Right atrium auricular region (tissue), 2 donors: ENCODE measurements around the gene ZBTB20. TPM values are rescaled to one million over a fixed set of nuclear protein-coding genes. Genes with fewer than 3 reads are reported as not detected.

Experiments used
- DNase-seq: peaks from one replicate; pipeline ENCODE4 v3.0.0-alpha.2; 2019; ENCODE audit warnings: low spot score
- H3K27ac ChIP-seq, 2 donors: fragments of 200-600 bp; sonication (generic); 1 replicate in 1 of 2; 2 replicates in 1 of 2; pipeline ENCODE4 v1.5.1; 2016 to 2019
- H3K27me3 ChIP-seq, 2 donors: fragments of 200-600 bp; sonication (generic); one replicate each; pipeline versions ENCODE4 v1.5.1 to v1.6.0; 2017 to 2019
- H3K36me3 ChIP-seq: fragments of 200-600 bp; sonication (generic); one replicate; pipeline ENCODE4 v1.5.1; 2016
- H3K4me1 ChIP-seq, 2 donors: fragments of 200-600 bp; sonication (generic); one replicate each; pipeline versions ENCODE4 v1.5.1 to v1.6.0; 2017 to 2019
- H3K4me3 ChIP-seq, 2 donors: fragments of 200-600 bp; sonication (generic); 1 replicate in 1 of 2; 2 replicates in 1 of 2; pipeline ENCODE4 v1.5.1; 2017 to 2019; ENCODE audit warnings: mild to moderate bottlenecking in 1 of 2, moderate library complexity in 1 of 2
- H3K9me3 ChIP-seq, 2 donors: fragments of 200-600 bp; sonication (generic); one replicate each; pipeline ENCODE4 v1.5.1; 2019
- CTCF ChIP-seq, 2 donors: fragments of 200-600 bp; sonication (generic); IDR thresholded peaks; one replicate each; pipeline ENCODE4 v1.5.1; 2019; ENCODE audit warnings: antibody characterized with exemption in 2 of 2
- total RNA-seq, 2 donors: library from RNA; depleted of rRNA; stranded (reverse); fragments of >200 nt; gene quantifications; one replicate each; pipeline ENCODE4 v1.1.0, GENCODE V29; 2016

ZBTB20 gene
- total RNA-seq, 2 donors from 2014 or later = 84.6 to 90.8 TPM

- Histone ChIP-seq H3K4me3 (no peak overlapping the region), H3K4me1 (no peaks in the 10 kb centered on the region), H3K9me3 (no peaks in the 10 kb centered on the region), H3K27me3 (no peaks in the 10 kb centered on the region), H3K36me3 (no peaks in the 10 kb centered on the region), H3K27ac (no peak overlapping the region)
- no peak for DNase-seq
- TF ChIP-seq CTCF (IDR thresholded peaks at IDR 0.05) = no peak
Observed at GRCh38 chr3:115161168-115161834, 14.2 kb upstream of the ZBTB20 start.

GRCh38 chr3:115160295-115160694 is 13.2 kb upstream of the ZBTB20 start:
- no peak overlapping the region for H3K27ac ChIP-seq
- DNase-seq = no peak
- H3K9me3 ChIP-seq = no peaks in the 10 kb centered on the region
- no peak for TF ChIP-seq CTCF (IDR thresholded peaks at IDR 0.05)
- no peak overlapping the region for H3K4me3 ChIP-seq
- no peaks in the 10 kb centered on the region for H3K36me3 ChIP-seq
- no peaks in the 10 kb centered on the region for H3K27me3 ChIP-seq
- no peaks in the 10 kb centered on the region for H3K4me1 ChIP-seq

- Histone ChIP-seq H3K9me3 (no peaks in the 10 kb centered on the region), H3K27ac (no peak overlapping the region), H3K36me3 (no peaks in the 10 kb centered on the region), H3K4me3 (no peak overlapping the region), H3K27me3 (no peaks in the 10 kb centered on the region), H3K4me1 (no peaks in the 10 kb centered on the region)
- no peak for DNase-seq
- TF ChIP-seq CTCF (IDR thresholded peaks at IDR 0.05) = no peak
Observed at GRCh38 chr3:115156046-115156654, 9.1 kb upstream of the ZBTB20 start.

GRCh38 chr3:115154611-115155010 is 7.5 kb upstream of the ZBTB20 start:
- no peak overlapping the region for H3K27ac ChIP-seq
- H3K27me3 ChIP-seq = no peaks in the 10 kb centered on the region
- H3K4me3 ChIP-seq = no peak overlapping the region
- no peaks in the 10 kb centered on the region for H3K36me3 ChIP-seq
- H3K9me3 ChIP-seq = no peaks in the 10 kb centered on the region
- no peaks in the 10 kb centered on the region for H3K4me1 ChIP-seq
- TF ChIP-seq CTCF (IDR thresholded peaks at IDR 0.05) = no peak
- DNase-seq = no peak

GRCh38 chr3:115151921-115152320 is 4.8 kb upstream of the ZBTB20 start:
- DNase-seq = no peak
- no peaks in the 10 kb centered on the region for H3K36me3 ChIP-seq
- no peaks in the 10 kb centered on the region for H3K9me3 ChIP-seq
- H3K27ac ChIP-seq = no peak overlapping the region
- no peak for TF ChIP-seq CTCF (IDR thresholded peaks at IDR 0.05)
- no peak overlapping the region for H3K4me3 ChIP-seq
- peaks cover 0 to 9% of the 10 kb centered on the region in 2 donors for H3K4me1 ChIP-seq
- H3K27me3 ChIP-seq = no peaks in the 10 kb centered on the region
